HEK293 (cell line): Measurements from ENCODE around the gene BCL7A.
A peak's percentile ranks its signal among the peaks of the same experiment; 100 is the strongest.

Experiments
- CTCF ChIA-PET: fragments of 350-600 bp; formaldehyde crosslinking; extraction: SDS; loops from one replicate; lab custom pipeline; 2021; ENCODE audit warnings: antibody characterized with exemption; lab: Yijun Ruan, JAX
- POLR2A ChIA-PET: fragments of 300-600 bp; formaldehyde crosslinking; extraction: SDS; loops from one replicate; lab custom pipeline; 2020; ENCODE audit warnings: antibody characterized with exemption, inconsistent platforms; lab: Yijun Ruan, JAX
- H3K27ac ChIP-seq: fragments of 200-500 bp; sonication (Bioruptor generic); 2 replicates; pipeline ENCODE4 v1.5.1; 2014; ENCODE audit warnings: low read depth, low read length, control low read depth, inconsistent platforms; ENCODE audit errors: extremely low read depth
- H3K36me3 ChIP-seq, 2 experiments: fragments of 200-500 bp in 1 of 2; sonication (Bioruptor generic) in 1 of 2; 1 replicate in 1 of 2; 2 replicates in 1 of 2; pipeline ENCODE4 v1.5.1; 2014 to 2017; ENCODE audit warnings: inconsistent platforms in 2 of 2, low read length in 2 of 2; ENCODE audit not compliant: control insufficient read depth in 2 of 2, insufficient read depth in 1 of 2
- H3K4me1 ChIP-seq: fragments of 200-500 bp; sonication (Bioruptor generic); 2 replicates; pipeline ENCODE4 v1.5.1; 2014; ENCODE audit warnings: mild to moderate bottlenecking, low read length, inconsistent platforms; ENCODE audit not compliant: control insufficient read depth, insufficient read depth
- H3K4me3 ChIP-seq: 2 replicates; pipeline ENCODE4 v1.5.1; 2011; ENCODE audit warnings: low read depth, mild to moderate bottlenecking, control low read depth, low read length, moderate library complexity
- H3K9me3 ChIP-seq: fragments of 200-500 bp; sonication (Bioruptor generic); 2 replicates; pipeline ENCODE4 v1.5.1; 2014; ENCODE audit warnings: low read depth, low read length, inconsistent platforms; ENCODE audit not compliant: control insufficient read depth, insufficient read depth
- BCL11A ChIP-seq: fragments of 450-650 bp; formaldehyde crosslinking; IDR thresholded peaks from 2 replicates; pipeline ENCODE4 v1.5.1; 2016; ENCODE audit warnings: low read depth, missing biosample characterization, missing genetic modification characterization
- GLI2 ChIP-seq: fragments of 450-650 bp; formaldehyde crosslinking; IDR thresholded peaks from 2 replicates; pipeline ENCODE4; 2017; ENCODE audit warnings: missing biosample characterization, missing genetic modification characterization, low read depth, borderline replicate concordance
- HOXC10 ChIP-seq: sonication (generic); formaldehyde crosslinking; IDR thresholded peaks from 2 replicates; pipeline ENCODE4 v1.8.1; 2023; ENCODE audit warnings: mild to moderate bottlenecking, missing genetic modification reagents
- HOXD13 ChIP-seq: sonication (generic); formaldehyde crosslinking; IDR thresholded peaks from 2 replicates; pipeline ENCODE4 v1.8.0; 2022; ENCODE audit warnings: missing genetic modification reagents, borderline replicate concordance
- ZIC2 ChIP-seq: fragments of 450-650 bp; formaldehyde crosslinking; IDR thresholded peaks from 2 replicates; pipeline ENCODE4 v1.5.1; 2016; ENCODE audit warnings: missing biosample characterization, missing genetic modification characterization
- ZNF112 ChIP-seq: fragments of 450-650 bp; formaldehyde crosslinking; IDR thresholded peaks from 2 replicates; pipeline ENCODE4 v1.5.0; 2017; ENCODE audit warnings: missing biosample characterization, missing genetic modification characterization
- ZNF121 ChIP-seq: fragments of 450-650 bp; formaldehyde crosslinking; IDR thresholded peaks from 2 replicates; pipeline ENCODE4 v1.5.1; 2016; ENCODE audit warnings: missing biosample characterization, missing genetic modification characterization
- ZNF155 ChIP-seq: fragments of 450-650 bp; formaldehyde crosslinking; IDR thresholded peaks from 2 replicates; pipeline ENCODE4 v1.5.1; 2016; ENCODE audit warnings: missing biosample characterization, missing genetic modification characterization
- ZNF174 ChIP-seq: fragments of 450-650 bp; formaldehyde crosslinking; IDR thresholded peaks from 2 replicates; pipeline ENCODE4 v1.5.0; 2017; ENCODE audit warnings: missing biosample characterization, mild to moderate bottlenecking, missing genetic modification characterization
- ZNF324 ChIP-seq: fragments of 450-650 bp; formaldehyde crosslinking; IDR thresholded peaks from 2 replicates; pipeline ENCODE4 v1.5.1; 2016; ENCODE audit warnings: missing biosample characterization, missing genetic modification characterization
- ZNF624 ChIP-seq: fragments of 450-650 bp; formaldehyde crosslinking; IDR thresholded peaks from 2 replicates; pipeline ENCODE4 v1.5.1; 2017; ENCODE audit warnings: missing biosample characterization, missing genetic modification characterization
- ZNF707 ChIP-seq: fragments of 450-650 bp; formaldehyde crosslinking; IDR thresholded peaks from 2 replicates; pipeline ENCODE4 v1.5.1; 2016; ENCODE audit warnings: missing biosample characterization, missing genetic modification characterization
- TF ChIP-seq, protein P1 (sequence below): fragments of 450-650 bp; IDR thresholded peaks from 2 replicates; pipeline ENCODE4 v1.5.1; 2018; ENCODE audit warnings: missing biosample characterization, mild to moderate bottlenecking, missing genetic modification characterization
- TF ChIP-seq, protein P2 (sequence below): fragments of 450-650 bp; formaldehyde crosslinking; IDR thresholded peaks from 2 replicates; pipeline ENCODE4 v1.5.1; 2016; ENCODE audit warnings: missing biosample characterization, missing genetic modification characterization, low read depth
- TF ChIP-seq, protein P3 (sequence below): sonication (generic); formaldehyde crosslinking; IDR thresholded peaks from 2 replicates; pipeline ENCODE4 v1.8.1; 2022; ENCODE audit warnings: mild to moderate bottlenecking, moderate library complexity, missing genetic modification reagents

BCL7A gene

DNA sequence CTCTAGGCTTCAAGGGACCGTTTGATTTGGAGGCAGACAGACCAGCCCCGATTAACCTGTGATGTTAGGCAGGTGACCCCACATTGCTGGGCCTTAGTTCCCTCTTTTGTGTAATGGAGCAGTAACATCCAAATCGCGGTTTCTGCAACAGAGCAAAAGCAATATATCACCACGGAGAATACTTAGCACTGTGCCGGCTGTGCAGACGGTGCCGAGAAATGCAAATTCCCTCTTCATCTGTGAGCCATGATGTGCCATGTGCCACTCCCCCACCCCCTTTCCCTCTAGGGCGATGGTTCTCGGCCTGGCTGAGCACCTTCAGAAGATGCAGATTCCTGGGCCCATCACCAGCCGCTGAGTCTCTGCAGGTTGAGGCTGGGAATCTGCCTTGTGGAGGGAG, 10.9 kb downstream of the BCL7A start:
- Histone ChIP-seq H3K27ac (no peak overlapping the region), H3K4me3 (no peak overlapping the region)
- POLR2A ChIA-PET: no interaction called here

DNA sequence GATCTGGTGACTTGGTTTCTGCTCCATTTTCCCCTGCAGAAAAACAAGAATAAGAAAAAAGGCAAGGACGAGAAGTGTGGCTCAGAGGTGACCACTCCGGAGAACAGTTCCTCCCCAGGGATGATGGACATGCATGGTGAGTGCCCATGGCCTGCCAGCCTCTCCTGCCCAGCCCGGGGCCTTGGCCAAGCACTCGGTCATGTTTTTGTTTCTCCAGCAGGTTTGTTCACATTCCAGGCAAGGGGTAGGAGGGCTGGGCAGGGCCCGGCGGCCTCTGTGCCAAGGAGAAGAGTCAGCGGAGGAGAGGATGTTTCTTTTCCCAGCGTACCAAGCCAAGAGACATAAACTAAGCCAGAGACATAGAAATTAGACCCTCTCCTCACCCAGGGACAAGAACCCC, 13.6 kb downstream of the BCL7A start:
- H3K9me3 ChIP-seq: no peaks in the 10 kb centered on the region
- CTCF ChIA-PET: no interaction called here
- H3K27ac ChIP-seq: no peak overlapping the region
- peaks cover 33 to 42% of the 10 kb centered on the region in 2 experiments; a peak in 2 of 3 replicates for H3K36me3 ChIP-seq
- H3K4me3 ChIP-seq: no peak overlapping the region
- POLR2A ChIA-PET: no interaction called here
- H3K4me1 ChIP-seq: no peaks in the 10 kb centered on the region; the same call in 1 of the 2 replicates
- TF ChIP-seq ZIC2 (tag by site-specific recombination): no peak
- no peak for TF ChIP-seq ZNF324 (tag by site-specific recombination)
- TF ChIP-seq ZNF155 (tag by site-specific recombination): no peak
- TF ChIP-seq, protein P1, sequence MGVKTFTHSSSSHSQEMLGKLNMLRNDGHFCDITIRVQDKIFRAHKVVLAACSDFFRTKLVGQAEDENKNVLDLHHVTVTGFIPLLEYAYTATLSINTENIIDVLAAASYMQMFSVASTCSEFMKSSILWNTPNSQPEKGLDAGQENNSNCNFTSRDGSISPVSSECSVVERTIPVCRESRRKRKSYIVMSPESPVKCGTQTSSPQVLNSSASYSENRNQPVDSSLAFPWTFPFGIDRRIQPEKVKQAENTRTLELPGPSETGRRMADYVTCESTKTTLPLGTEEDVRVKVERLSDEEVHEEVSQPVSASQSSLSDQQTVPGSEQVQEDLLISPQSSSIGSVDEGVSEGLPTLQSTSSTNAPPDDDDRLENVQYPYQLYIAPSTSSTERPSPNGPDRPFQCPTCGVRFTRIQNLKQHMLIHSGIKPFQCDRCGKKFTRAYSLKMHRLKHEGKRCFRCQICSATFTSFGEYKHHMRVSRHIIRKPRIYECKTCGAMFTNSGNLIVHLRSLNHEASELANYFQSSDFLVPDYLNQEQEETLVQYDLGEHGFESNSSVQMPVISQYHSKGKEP: no peak
- TF ChIP-seq BCL11A: no peak
- TF ChIP-seq ZNF174 (tag by site-specific recombination): no peak
- TF ChIP-seq, protein P2, sequence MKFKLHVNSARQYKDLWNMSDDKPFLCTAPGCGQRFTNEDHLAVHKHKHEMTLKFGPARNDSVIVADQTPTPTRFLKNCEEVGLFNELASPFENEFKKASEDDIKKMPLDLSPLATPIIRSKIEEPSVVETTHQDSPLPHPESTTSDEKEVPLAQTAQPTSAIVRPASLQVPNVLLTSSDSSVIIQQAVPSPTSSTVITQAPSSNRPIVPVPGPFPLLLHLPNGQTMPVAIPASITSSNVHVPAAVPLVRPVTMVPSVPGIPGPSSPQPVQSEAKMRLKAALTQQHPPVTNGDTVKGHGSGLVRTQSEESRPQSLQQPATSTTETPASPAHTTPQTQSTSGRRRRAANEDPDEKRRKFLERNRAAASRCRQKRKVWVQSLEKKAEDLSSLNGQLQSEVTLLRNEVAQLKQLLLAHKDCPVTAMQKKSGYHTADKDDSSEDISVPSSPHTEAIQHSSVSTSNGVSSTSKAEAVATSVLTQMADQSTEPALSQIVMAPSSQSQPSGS (tag by site-specific recombination): no peak
- no peak for TF ChIP-seq HOXD13 (CRISPR knock-in tag)
- no peak for TF ChIP-seq ZNF112 (tag by site-specific recombination)
- TF ChIP-seq ZNF707 (tag by site-specific recombination): no peak
- TF ChIP-seq, all 188 proteins: peak for 0

More for the DNA sequence above, 10.9 kb downstream of the BCL7A start:
- Histone ChIP-seq H3K4me1 (no peaks in the 10 kb centered on the region; the same call in 1 of the 2 replicates), H3K9me3 (no peaks in the 10 kb centered on the region), H3K36me3 (peaks cover 16 to 33% of the 10 kb centered on the region in 2 experiments; a peak in 2 of 3 replicates)
- TF ChIP-seq ZIC2 (tag by site-specific recombination) (no peak), ZNF624 (no peak), GLI2 (tag by site-specific recombination) (no peak), HOXC10 (CRISPR knock-in tag) (no peak)
- CTCF ChIA-PET: interaction anchor here (0.6 to 1.4 kb wide), 5 partner anchors 10 to 791 kb away, joined by 3 to 4 read pairs (median 3); no protein-coding TSS in a partner anchor

DNA sequence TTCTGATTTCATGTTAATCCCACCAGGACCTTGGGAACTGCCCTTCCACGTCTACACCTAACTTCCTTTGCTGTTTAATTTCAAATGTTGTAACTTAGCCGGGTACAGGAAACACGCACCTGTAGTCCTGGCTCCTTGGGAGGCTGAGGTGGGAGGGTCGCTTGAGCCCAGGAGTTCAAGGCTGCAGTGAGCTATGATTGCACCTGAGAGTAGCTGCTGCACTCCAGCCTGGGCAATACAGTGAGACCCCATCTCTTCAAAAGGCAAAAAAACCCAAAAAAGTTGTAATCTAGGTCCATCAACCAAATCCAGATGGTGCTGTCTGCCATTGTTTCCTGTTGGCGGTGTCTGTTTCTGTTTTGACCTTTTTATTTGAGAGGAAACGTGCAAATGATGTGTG, 14.5 kb downstream of the BCL7A start:
- Histone ChIP-seq H3K4me1 (no peaks in the 10 kb centered on the region; the same call in 1 of the 2 replicates), H3K27ac (no peak overlapping the region), H3K36me3 (peaks cover 34 to 48% of the 10 kb centered on the region in 2 experiments; a peak in 2 of 3 replicates), H3K4me3 (no peak overlapping the region), H3K9me3 (no peaks in the 10 kb centered on the region)
- ChIA-PET POLR2A (interaction anchor here (0.6 kb wide), 1 partner anchor 138 kb away, joined by 5 read pairs; no protein-coding TSS in a partner anchor), CTCF (no interaction called here)
- TF ChIP-seq ZNF121 (tag by site-specific recombination): peak; percentile 84
- TF ChIP-seq, protein P3, sequence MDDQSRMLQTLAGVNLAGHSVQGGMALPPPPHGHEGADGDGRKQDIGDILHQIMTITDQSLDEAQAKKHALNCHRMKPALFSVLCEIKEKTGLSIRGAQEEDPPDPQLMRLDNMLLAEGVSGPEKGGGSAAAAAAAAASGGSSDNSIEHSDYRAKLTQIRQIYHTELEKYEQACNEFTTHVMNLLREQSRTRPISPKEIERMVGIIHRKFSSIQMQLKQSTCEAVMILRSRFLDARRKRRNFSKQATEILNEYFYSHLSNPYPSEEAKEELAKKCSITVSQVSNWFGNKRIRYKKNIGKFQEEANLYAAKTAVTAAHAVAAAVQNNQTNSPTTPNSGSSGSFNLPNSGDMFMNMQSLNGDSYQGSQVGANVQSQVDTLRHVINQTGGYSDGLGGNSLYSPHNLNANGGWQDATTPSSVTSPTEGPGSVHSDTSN (CRISPR knock-in tag): no peak
